Stomach (tissue), 4 donors: Measurements from ENCODE around the gene KIF6.

ENCODE experiments used
- CTCF ChIP-seq, 7 experiments: fragments of 450-650 bp in 4 of 7; fragments of 200-600 bp in 3 of 7; sonication (generic) in 3 of 7; IDR thresholded peaks; one replicate each; pipeline ENCODE4 v1.5.1; 2016 to 2019; ENCODE audit warnings: antibody characterized with exemption in 7 of 7, control low read depth in 2 of 7, mild to moderate bottlenecking in 1 of 7
- POLR2A ChIP-seq, 4 donors: fragments of 450-650 bp; IDR thresholded peaks; one replicate each; pipeline ENCODE4 v1.6.1; 2016; ENCODE audit warnings: antibody characterized with exemption in 4 of 4, control low read depth in 2 of 4, mild to moderate bottlenecking in 1 of 4, moderate library complexity in 1 of 4
- POLR2AphosphoS5 ChIP-seq, 3 donors: sonication (generic); formaldehyde crosslinking; IDR thresholded peaks; one replicate each; pipeline ENCODE4 v1.6.1; 2016; ENCODE audit warnings: antibody characterized with exemption in 3 of 3

DNA sequence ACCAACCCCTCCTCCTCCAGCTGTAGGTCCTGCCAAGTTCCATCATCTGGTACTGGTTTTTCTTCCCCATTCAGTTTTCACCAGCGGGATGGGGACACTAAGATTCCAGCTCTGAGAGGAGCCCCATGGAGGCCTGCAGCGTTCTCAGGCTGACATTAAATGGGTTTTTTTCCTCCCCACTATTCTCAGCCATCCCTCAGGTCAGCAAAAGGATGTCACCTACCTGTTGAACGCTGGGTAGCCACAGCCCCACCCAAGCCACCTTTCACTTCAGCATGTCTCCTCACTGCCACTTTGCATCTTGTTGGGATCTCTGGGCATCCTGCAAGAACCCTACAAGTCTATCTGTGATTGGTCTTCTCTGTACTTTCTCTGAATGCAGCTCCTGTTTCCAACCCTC, 417.7 kb downstream of the KIF6 start:
- TF ChIP-seq POLR2A (IDR thresholded peaks at IDR 0.05) (no peak), POLR2AphosphoS5 (IDR thresholded peaks at IDR 0.05) (no peak), CTCF (IDR thresholded peaks at IDR 0.05) (no peak)
